CD4-positive, alpha-beta T cell treated with Interleukin-4 for 1 hour (primary cell): ENCODE results near the gene TGFB3.
"Not testable (repeated sequence)": the region's sequence is repeated elsewhere in the genome, so short reads cannot be mapped to it uniquely, and the experiment has no call there.

Experiments
- DNase-seq, 2 donors: peaks; one replicate each; pipeline ENCODE4 v3.0.0-alpha.2; 2020 to 2022

Gene TGFB3

DNA sequence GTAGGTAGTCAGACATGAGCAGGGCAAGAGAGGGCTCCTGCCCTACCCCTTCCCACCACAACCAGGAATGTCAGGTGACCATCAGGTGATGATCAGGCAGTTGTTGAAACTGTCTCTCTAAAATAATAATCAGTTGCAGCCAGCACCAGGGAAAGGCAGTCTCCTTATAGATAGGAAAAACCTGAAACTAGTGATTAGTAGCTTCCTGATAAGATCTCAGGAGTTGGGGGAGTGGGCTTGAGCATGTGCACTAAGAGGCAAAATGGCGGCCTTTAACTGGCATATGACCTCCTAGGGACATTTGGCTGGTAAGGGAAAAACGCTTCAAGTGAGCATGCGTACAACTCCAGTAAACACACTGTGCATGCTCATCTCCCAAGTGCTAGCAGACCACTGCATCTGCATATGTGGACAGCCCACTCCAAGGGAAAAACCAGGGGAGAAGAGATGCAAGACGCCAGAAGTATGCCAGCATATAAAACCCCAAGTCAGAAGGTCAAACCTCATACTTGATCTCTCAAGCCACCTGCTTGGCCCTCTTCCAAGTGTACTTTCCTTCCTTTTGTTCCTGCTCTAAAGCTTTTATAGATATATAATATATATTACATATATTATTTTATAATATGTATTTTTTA is 37.1 kb downstream of the TGFB3 start:
- no peak for DNase-seq

GRCh38 chr14:75941030-75941429 is 40.8 kb downstream of the TGFB3 start:
- DNase-seq: no peak

DNA sequence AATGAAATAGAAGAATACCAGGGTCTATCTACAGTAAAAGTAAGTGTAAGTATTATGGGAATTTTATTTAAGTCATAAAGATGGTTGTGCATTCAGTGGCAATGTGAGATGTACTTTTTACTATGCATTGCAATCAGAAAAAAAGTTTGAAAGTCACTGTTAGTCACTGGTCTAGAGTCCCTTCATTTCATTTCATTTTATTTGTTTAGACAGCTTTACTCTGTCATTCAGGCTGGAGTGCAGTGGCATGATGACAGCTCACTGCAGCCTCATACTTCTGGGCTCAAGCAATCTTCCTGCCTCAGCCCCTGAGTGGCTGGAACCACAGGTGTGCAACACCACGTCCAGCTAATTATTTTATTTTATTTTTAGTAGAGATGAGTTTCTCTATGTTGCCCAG is 42.6 kb downstream of the TGFB3 start:
- DNase-seq: no peak

DNA sequence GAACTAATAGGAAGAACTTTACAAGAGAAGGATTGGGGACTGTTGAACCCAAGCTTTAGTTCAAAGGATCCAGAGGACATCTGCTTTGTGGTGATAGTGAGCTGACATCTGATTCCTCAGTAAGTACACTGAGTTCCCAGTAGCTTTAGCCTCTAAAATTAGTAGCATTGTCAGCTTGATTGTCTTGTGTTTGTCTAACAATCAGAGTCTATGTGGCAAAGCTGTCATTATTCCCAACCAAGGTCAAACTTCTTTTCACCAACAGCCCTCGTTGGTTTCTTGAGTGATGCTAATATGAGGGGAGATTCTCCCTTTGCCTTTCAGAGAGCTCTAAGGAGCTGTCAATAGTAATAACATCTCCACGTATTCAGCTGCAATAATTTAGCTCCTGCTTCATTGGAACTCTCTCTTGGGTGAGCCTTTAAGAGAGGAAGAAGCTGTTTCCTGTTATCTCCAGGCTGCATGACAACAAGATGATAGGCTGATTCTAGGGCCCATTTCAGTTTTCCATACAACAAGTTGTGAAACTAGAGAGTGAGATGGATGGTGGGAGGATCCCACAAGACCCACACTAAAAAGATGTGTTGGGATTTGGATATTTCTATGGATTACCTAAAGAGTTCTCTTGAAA is 46.7 kb downstream of the TGFB3 start:
- DNase-seq: no peak

- no peak for DNase-seq
Measured at GRCh38 chr14:75933712-75934296, 48.0 kb downstream of the TGFB3 start.

- no peak for DNase-seq
Measured at GRCh38 chr14:75928690-75929181, 53.1 kb downstream of the TGFB3 start.

GRCh38 chr14:75927564-75928087 is 54.2 kb downstream of the TGFB3 start:
- DNase-seq: no peak

GRCh38 chr14:75926431-75927115 is 55.2 kb downstream of the TGFB3 start:
- DNase-seq: no peak

GRCh38 chr14:75925141-75925840 is 56.5 kb downstream of the TGFB3 start:
- DNase-seq: not testable (repeated sequence)

DNA sequence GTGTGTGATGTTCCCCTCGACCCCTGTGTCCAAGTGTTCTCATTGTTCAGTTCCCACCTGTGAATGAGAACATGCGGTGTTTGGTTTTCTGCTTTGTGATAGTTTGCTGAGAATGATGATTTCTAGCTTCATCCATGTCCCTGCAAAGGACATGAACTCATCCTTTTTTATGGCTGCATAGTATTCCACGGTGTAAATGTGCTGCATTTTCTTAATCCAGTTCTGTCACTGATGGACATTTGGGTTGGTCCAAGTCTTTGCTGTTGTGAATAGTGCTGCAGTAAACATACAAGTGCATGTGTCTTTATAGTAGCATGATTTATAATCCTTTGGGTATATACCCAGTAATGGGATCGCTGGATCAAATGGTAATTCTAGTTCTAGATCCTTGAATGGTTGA is 61.4 kb downstream of the TGFB3 start:
- DNase-seq: not testable (repeated sequence)

DNA sequence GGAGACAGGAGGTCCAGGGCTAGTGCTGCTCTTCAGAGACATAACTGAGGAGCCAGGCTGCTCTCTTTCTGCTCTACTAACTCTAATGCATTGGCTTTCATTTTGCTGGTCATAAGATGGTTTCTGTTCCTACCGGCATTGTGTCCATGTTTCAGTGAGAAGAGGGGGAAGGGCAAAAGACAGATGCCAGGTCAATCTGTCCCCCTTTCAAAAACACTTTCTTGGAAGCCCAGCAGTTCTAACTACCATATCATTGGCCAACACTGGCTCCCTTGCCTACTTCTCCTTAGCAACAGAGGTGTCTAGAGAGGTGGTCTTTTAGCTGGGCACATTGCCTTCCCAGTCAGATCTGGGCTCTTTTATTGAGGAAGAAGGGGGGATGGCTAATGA is 63.9 kb downstream of the TGFB3 start:
- DNase-seq: no peak

- DNase-seq: no peak
Measured at GRCh38 chr14:75917322-75917945, 64.4 kb downstream of the TGFB3 start.

GRCh38 chr14:75915045-75915444 is 66.8 kb downstream of the TGFB3 start:
- no peak for DNase-seq

- no peak for DNase-seq
Measured at GRCh38 chr14:75913183-75913582, 68.6 kb downstream of the TGFB3 start.

DNA sequence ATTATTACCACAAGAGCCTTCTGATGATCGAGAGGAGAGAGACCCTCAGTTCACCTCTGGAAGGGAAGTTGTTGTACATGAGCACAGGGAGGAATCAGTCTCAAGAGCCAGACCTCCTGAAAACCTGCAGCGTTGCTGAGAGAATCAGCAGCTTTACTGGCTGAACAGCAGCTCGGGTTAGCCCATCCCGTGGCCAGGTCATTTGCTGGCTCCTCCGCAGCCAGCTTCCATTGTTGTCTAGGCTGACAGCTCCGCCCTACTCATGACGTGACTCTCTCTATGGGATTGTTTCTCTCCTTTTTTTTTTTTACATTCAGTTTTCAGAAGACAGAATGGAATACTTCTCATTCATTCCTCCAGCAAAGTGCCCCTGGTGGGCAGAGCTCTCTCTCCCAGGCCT is 69.9 kb downstream of the TGFB3 start:
- no peak for DNase-seq

DNA sequence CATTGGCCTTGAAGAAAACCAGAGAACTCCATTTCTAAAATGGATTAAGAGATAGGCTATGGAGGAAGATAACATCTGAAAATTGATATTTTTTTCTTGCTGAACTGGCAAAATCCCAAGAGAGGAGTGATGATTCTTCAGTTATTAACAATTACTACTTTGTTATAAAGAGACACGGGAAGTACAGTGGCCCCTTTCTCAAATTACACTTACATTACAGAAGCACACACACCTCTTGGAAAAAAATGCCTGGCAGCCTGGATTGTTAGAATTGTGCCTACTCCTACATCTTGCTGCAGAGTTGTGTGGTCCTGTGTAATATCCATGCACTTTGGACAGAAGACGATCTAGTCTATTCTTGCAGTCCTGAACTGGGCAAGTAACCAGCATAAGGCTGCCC is 71.7 kb downstream of the TGFB3 start:
- no peak for DNase-seq

DNA sequence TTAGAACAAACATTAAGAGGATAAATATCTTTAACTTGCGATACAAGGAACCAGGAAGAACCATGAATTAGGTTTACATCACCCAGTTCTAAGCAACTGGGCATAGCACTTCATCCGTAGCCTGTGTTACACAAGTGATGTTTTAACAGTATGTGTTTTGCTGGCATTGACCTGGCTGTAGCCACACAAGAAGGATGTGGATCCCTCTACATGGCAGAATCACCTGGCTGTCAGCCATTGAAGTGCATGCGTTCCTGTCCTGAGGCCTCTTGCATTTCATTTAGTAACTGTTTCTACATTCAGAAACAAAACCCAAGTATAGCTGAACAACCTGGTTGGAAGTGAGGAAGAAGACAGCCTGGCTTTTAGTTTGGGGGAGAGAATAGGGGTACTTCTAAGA is 72.2 kb downstream of the TGFB3 start:
- DNase-seq: no peak
